ENCODE results near the gene GLMN. TPM values are rescaled to one million over a fixed set of nuclear protein-coding genes. Genes with fewer than 3 reads are reported as not detected.

GLMN gene
- total RNA-seq, 1 experiment from 2014 or later: 23.6 TPM

GRCh38 chr1:92274939-92275338 is 23.8 kb downstream of the GLMN start:
- no peaks in the 10 kb centered on the region for H3K27me3 ChIP-seq (ENCODE audit: insufficient read depth, low read length)
- H3K79me2 ChIP-seq (ENCODE audit: insufficient read depth, low read length): no peaks in the 10 kb centered on the region
- H3K4me1 ChIP-seq (ENCODE audit: insufficient read depth, low read length): no peaks in the 10 kb centered on the region
- H3K23ac ChIP-seq (ENCODE audit: insufficient read length, low read depth, low read length): no peak overlapping the region
- no peak overlapping the region for H3K4ac ChIP-seq (ENCODE audit: low read depth, low read length)
- H4K8ac ChIP-seq (replicated peaks; ENCODE audit: insufficient read length, low read depth, low read length): no peak overlapping the region
- no peak overlapping the region for H2BK20ac ChIP-seq (ENCODE audit: low read depth, low read length, poor library complexity, severe bottlenecking)
- no peak overlapping the region for H4K91ac ChIP-seq (ENCODE audit: insufficient read length, low read depth, low read length)
- H3K23me2 ChIP-seq (ENCODE audit: insufficient read length, low read depth, low read length, poor library complexity, severe bottlenecking): no peaks in the 10 kb centered on the region
- H3K14ac ChIP-seq (ENCODE audit: insufficient read depth, low read length): no peak overlapping the region
- H4K5ac ChIP-seq (ENCODE audit: insufficient read length, low read depth, low read length): no peak overlapping the region
- H3K79me1 ChIP-seq (ENCODE audit: insufficient read depth, low read depth, low read length, poor library complexity, severe bottlenecking): no peaks in the 10 kb centered on the region
- H3K4me1 Mint-ChIP-seq: no peaks in the 10 kb centered on the region
- WGBS (ENCODE audit: extremely low coverage, insufficient read length, low lambda C conversion rate): no CpG with 5 or more reads among the region's 1 CpG
- no peak overlapping the region for H3T11ph ChIP-seq (ENCODE audit: low read length)
- H2AFZ ChIP-seq (ENCODE audit: low read length): no peak overlapping the region
- no peak overlapping the region for H2BK12ac ChIP-seq (ENCODE audit: insufficient read length, low read depth, low read length)
- no peak overlapping the region for H3K18ac ChIP-seq (ENCODE audit: insufficient read length, low read depth, low read length)
- no peak overlapping the region for H2AK5ac ChIP-seq (ENCODE audit: insufficient read length, low read length)
- no peak for TF ChIP-seq CTCF (conservative IDR thresholded peaks at IDR 0.05)
- H3K36me3 Mint-ChIP-seq (ENCODE audit: insufficient read depth in 1 of 3, low read depth in 3 of 3): peaks cover 9 to 39% (median 34%) of the 10 kb centered on the region in 3 experiments; a peak in 6 of 7 replicates
- no peaks in the 10 kb centered on the region for H3K9me3 ChIP-seq (ENCODE audit: control insufficient read depth, low read depth, low read length)
- H3K27ac ChIP-seq (ENCODE audit: insufficient read length, low read depth, low read length): no peak overlapping the region
- no peak overlapping the region for H2BK120ac ChIP-seq (ENCODE audit: low read depth, low read length, poor library complexity, severe bottlenecking)
- H3K27ac Mint-ChIP-seq: no peak overlapping the region
- no peak overlapping the region for H3K4me2 ChIP-seq (ENCODE audit: insufficient read depth, insufficient read length, low read length)
- no peaks in the 10 kb centered on the region for H3K9me3 Mint-ChIP-seq
- H2BK5ac ChIP-seq (ENCODE audit: insufficient read length, low read length): no peak overlapping the region
- no peaks in the 10 kb centered on the region for H4K20me1 ChIP-seq (ENCODE audit: control insufficient read depth, insufficient read depth, insufficient read length)
- H3K9ac ChIP-seq (ENCODE audit: extremely low read depth, insufficient read length, low read length): no peak overlapping the region
- no peak overlapping the region for H3K56ac ChIP-seq (ENCODE audit: insufficient read length, low read depth, low read length)
- no peak for DNase-seq
- H3K4me3 Mint-ChIP-seq: no peak overlapping the region
- H3K27me3 Mint-ChIP-seq (ENCODE audit: low read depth): no peaks in the 10 kb centered on the region
- no peak overlapping the region for H2BK15ac ChIP-seq (ENCODE audit: low read depth, low read length)
